ENCODE results near the gene BEND4. TPM values are rescaled to one million over a fixed set of nuclear protein-coding genes. Genes with fewer than 3 reads are reported as not detected.

The BEND4 gene
- total and polyA plus RNA-seq, 2 donors from 2014 or later: 0.22 TPM; not detected in 1

DNA sequence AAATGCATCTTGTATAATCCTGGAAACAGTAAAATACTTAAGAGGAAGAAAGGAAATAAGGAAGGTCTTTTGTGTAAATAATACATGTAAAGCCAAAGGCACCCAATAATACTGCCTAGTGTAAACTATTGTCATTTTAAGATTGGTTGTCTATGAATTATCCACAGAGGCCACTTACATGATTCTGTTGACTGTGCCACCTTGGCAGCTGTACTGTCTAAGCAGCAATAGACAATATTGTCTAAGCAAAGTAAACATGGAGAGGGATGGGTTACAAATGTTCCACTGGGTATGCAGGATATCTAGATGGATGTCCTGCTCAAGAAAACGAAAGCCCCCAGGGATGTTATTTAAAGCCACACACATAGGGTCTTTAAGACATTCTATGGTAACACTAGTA is 19.4 kb downstream of the BEND4 start:
- H3K36me3 ChIP-seq (ENCODE audit: control insufficient read depth in 2 of 3, insufficient read depth in 3 of 3, low read length in 3 of 3): no peaks in the 10 kb centered on the region
- no peak overlapping the region for H3K9ac ChIP-seq (ENCODE audit: low read length in 3 of 3)
- DNase-seq: no peak
- no peak overlapping the region for H3K4me3 ChIP-seq (ENCODE audit: low read length in 3 of 3)
- H3K27ac ChIP-seq (ENCODE audit: low read depth in 2 of 2, low read length in 2 of 2): no peak overlapping the region
- no peaks in the 10 kb centered on the region for H3K4me1 ChIP-seq (ENCODE audit: control insufficient read depth in 2 of 3, insufficient read depth in 2 of 3, low read depth in 1 of 3, low read length in 3 of 3)
- FAIRE-seq: no peak
- TF ChIP-seq, protein P1, sequence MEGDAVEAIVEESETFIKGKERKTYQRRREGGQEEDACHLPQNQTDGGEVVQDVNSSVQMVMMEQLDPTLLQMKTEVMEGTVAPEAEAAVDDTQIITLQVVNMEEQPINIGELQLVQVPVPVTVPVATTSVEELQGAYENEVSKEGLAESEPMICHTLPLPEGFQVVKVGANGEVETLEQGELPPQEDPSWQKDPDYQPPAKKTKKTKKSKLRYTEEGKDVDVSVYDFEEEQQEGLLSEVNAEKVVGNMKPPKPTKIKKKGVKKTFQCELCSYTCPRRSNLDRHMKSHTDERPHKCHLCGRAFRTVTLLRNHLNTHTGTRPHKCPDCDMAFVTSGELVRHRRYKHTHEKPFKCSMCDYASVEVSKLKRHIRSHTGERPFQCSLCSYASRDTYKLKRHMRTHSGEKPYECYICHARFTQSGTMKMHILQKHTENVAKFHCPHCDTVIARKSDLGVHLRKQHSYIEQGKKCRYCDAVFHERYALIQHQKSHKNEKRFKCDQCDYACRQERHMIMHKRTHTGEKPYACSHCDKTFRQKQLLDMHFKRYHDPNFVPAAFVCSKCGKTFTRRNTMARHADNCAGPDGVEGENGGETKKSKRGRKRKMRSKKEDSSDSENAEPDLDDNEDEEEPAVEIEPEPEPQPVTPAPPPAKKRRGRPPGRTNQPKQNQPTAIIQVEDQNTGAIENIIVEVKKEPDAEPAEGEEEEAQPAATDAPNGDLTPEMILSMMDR (IDR thresholded peaks at IDR 0.05; ENCODE audit: borderline replicate concordance, extremely low read depth, insufficient read depth): no peak
- no peaks in the 10 kb centered on the region for H3K9me3 ChIP-seq (ENCODE audit: control insufficient read depth in 2 of 3, insufficient read depth in 1 of 3, low read length in 3 of 3)
- intact Hi-C loops (cut with DNase I): no loop called here
- no peaks in the 10 kb centered on the region for H3K27me3 ChIP-seq (ENCODE audit: control insufficient read depth, insufficient read depth, low read length)

DNA sequence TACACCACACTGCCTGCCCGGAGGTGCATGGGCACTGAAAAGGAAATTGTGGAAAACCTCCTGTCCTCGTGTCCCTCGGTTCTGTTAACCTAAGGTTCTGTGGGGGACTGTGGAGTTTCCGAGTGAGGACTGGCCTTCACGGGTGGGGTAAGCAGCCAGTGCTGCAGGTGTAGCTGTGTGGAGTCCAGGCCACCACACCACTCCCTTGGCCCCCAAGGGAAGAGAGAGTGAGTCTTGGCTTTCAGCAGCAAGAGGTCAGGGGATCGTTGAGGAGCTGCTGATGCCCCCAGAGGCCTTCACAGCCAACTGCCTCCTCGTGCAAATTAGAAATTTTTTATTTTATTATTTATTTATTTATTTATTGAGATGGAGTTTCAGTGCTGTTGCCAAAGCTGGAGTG is 20.4 kb downstream of the BEND4 start:
- FAIRE-seq (no peak), DNase-seq (no peak)
- intact Hi-C loops (cut with DNase I): no loop called here
- no peaks in the 10 kb centered on the region for H3K4me1 ChIP-seq (ENCODE audit: control insufficient read depth in 2 of 3, insufficient read depth in 2 of 3, low read depth in 1 of 3, low read length in 3 of 3)
- H3K27ac ChIP-seq (ENCODE audit: low read depth in 2 of 2, low read length in 2 of 2): no peak overlapping the region
- H3K27me3 ChIP-seq (ENCODE audit: control insufficient read depth, insufficient read depth, low read length): no peaks in the 10 kb centered on the region
- H3K36me3 ChIP-seq (ENCODE audit: control insufficient read depth in 2 of 3, insufficient read depth in 3 of 3, low read length in 3 of 3): no peaks in the 10 kb centered on the region
- TF ChIP-seq, protein P1 (IDR thresholded peaks at IDR 0.05; ENCODE audit: borderline replicate concordance, extremely low read depth, insufficient read depth): no peak
- no peak overlapping the region for H3K9ac ChIP-seq (ENCODE audit: low read length in 3 of 3)
- H3K9me3 ChIP-seq (ENCODE audit: control insufficient read depth in 2 of 3, insufficient read depth in 1 of 3, low read length in 3 of 3): no peaks in the 10 kb centered on the region
- H3K4me3 ChIP-seq (ENCODE audit: low read length in 3 of 3): no peak overlapping the region

DNA sequence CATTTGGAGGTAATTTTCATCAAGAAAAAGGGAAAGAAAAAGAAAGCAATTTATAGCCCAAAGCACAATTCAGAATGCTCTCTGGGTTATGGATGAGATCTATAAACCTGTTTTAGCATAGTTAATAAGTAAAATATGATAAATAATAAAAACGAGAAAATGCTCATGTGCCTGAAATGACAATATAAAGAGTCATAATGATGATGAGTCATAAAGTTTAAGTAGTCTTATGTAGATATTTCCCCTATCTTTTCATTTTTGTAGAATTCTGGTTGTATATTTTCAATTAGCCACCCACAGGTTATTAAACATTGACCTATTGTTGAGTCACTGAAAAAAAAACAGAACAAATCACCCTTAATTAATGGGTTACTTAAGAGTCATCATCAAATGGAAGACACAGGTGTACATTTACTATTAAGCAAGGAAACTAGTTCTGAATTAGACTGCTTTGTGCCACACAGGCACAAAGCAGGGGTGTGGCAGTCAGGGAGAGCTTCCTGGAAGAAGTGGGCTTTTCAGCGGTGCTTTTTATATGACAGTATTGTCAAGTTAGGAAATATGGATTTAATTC is 29.3 kb downstream of the BEND4 start:
- FAIRE-seq (no peak), DNase-seq (no peak)
- Histone ChIP-seq H3K27ac (ENCODE audit: low read depth in 2 of 2, low read length in 2 of 2) (no peak overlapping the region), H3K36me3 (ENCODE audit: control insufficient read depth in 2 of 3, insufficient read depth in 3 of 3, low read length in 3 of 3) (no peaks in the 10 kb centered on the region), H3K4me3 (ENCODE audit: low read length in 3 of 3) (no peak overlapping the region), H3K4me1 (ENCODE audit: control insufficient read depth in 2 of 3, insufficient read depth in 2 of 3, low read depth in 1 of 3, low read length in 3 of 3) (no peaks in the 10 kb centered on the region), H3K9me3 (ENCODE audit: control insufficient read depth in 2 of 3, insufficient read depth in 1 of 3, low read length in 3 of 3) (no peaks in the 10 kb centered on the region), H3K27me3 (ENCODE audit: control insufficient read depth, insufficient read depth, low read length) (no peaks in the 10 kb centered on the region), H3K9ac (ENCODE audit: low read length in 3 of 3) (no peak overlapping the region)
- TF ChIP-seq, protein P1 (IDR thresholded peaks at IDR 0.05; ENCODE audit: borderline replicate concordance, extremely low read depth, insufficient read depth): no peak
- intact Hi-C loops (cut with DNase I): no loop called here

DNA sequence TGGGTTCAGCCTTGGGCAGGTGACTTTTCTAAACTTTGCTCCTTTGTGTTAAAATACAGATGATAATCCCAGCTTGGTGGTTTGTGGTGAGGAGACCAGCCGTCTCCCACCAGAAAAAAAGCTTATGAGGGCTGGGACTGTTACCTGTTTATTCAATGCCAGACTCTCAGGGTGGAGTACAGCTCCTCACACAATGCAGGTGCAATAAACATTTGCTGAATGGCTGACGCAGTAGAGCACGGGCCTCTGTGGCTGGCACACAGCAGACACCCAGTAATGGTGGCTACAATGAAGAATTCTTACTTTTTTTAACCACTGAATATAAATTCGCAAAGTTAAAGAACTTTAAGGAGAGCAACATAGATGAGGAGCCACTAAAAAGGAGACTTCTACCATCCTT is 30.2 kb downstream of the BEND4 start:
- Histone ChIP-seq H3K9ac (ENCODE audit: low read length in 3 of 3) (no peak overlapping the region), H3K4me1 (ENCODE audit: control insufficient read depth in 2 of 3, insufficient read depth in 2 of 3, low read depth in 1 of 3, low read length in 3 of 3) (no peaks in the 10 kb centered on the region), H3K27me3 (ENCODE audit: control insufficient read depth, insufficient read depth, low read length) (no peaks in the 10 kb centered on the region), H3K4me3 (ENCODE audit: low read length in 3 of 3) (no peak overlapping the region), H3K36me3 (ENCODE audit: control insufficient read depth in 2 of 3, insufficient read depth in 3 of 3, low read length in 3 of 3) (no peaks in the 10 kb centered on the region), H3K9me3 (ENCODE audit: control insufficient read depth in 2 of 3, insufficient read depth in 1 of 3, low read length in 3 of 3) (no peaks in the 10 kb centered on the region), H3K27ac (ENCODE audit: low read depth in 2 of 2, low read length in 2 of 2) (no peak overlapping the region)
- intact Hi-C loops (cut with DNase I): no loop called here
- no peak for FAIRE-seq
- TF ChIP-seq, protein P1 (IDR thresholded peaks at IDR 0.05; ENCODE audit: borderline replicate concordance, extremely low read depth, insufficient read depth): no peak
- DNase-seq: no peak

All from kidney (tissue), 14 donors.